ENCODE results near the gene NFKBIE.

DNA sequence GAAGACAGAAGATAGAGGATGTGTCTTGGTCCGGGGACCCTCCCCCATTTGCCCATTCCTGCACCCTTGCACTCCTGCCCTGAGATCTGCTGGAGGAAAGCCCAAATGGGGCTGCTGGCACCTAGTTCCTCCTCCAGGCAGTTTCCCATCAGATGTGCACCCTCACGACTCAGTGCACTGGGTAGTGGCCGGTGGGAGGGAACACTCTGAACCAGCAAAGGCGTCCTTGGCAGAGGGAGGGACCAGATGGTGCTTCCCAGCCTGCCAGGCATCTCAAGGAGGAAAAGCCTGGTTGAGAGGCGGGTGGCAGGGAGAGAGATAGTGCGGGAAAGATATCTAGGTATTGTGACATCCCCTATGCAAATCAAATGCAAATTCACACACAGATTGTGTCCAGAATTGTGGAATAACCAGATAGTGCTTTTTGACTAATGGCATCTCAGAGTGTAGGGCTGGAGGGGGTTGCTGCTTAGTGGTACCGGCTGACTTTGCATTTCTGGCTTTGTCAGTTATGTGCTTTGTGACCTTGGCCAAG lies 24.4 kb upstream of the NFKBIE start:
- no peak for TF ChIP-seq EZH2 (IDR thresholded peaks at IDR 0.05)
- no peak for TF ChIP-seq POLR2AphosphoS5 (IDR thresholded peaks at IDR 0.05; ENCODE audit: borderline replicate concordance, low read depth, low read length)
- no peak for TF ChIP-seq FOXP2 (optimal IDR thresholded peaks at IDR 0.05; ENCODE audit: control extremely low read depth, extremely low read length, insufficient read depth)

Measured in SK-N-MC (cell line).